ENCODE data around the gene MPDU1. TPM values are rescaled to one million over a fixed set of nuclear protein-coding genes. Genes with fewer than 3 reads are reported as not detected.

MPDU1 gene
- total RNA-seq, 1 donor, result 48.0 TPM

- Histone ChIP-seq H3K4me1 (ENCODE audit: insufficient read depth, low read length) (peaks cover 50% of the 10 kb centered on the region), H3K9me3 (ENCODE audit: low read depth, low read length) (no peaks in the 10 kb centered on the region), H3K27me3 (ENCODE audit: insufficient read depth, low read length) (no peaks in the 10 kb centered on the region), H3K4me3 (ENCODE audit: low read length) (peak overlapping the region; percentile 96)
Observed at GRCh38 chr17:7572588-7573323, 10.9 kb upstream of the MPDU1 start.

GRCh38 chr17:7573324-7574080 lies 10.2 kb upstream of the MPDU1 start:
- Histone ChIP-seq H3K4me3 (ENCODE audit: low read length) (peak overlapping the region; percentile 96), H3K4me1 (ENCODE audit: insufficient read depth, low read length) (peaks cover 57% of the 10 kb centered on the region), H3K27me3 (ENCODE audit: insufficient read depth, low read length) (no peaks in the 10 kb centered on the region), H3K9me3 (ENCODE audit: low read depth, low read length) (no peaks in the 10 kb centered on the region)

DNA sequence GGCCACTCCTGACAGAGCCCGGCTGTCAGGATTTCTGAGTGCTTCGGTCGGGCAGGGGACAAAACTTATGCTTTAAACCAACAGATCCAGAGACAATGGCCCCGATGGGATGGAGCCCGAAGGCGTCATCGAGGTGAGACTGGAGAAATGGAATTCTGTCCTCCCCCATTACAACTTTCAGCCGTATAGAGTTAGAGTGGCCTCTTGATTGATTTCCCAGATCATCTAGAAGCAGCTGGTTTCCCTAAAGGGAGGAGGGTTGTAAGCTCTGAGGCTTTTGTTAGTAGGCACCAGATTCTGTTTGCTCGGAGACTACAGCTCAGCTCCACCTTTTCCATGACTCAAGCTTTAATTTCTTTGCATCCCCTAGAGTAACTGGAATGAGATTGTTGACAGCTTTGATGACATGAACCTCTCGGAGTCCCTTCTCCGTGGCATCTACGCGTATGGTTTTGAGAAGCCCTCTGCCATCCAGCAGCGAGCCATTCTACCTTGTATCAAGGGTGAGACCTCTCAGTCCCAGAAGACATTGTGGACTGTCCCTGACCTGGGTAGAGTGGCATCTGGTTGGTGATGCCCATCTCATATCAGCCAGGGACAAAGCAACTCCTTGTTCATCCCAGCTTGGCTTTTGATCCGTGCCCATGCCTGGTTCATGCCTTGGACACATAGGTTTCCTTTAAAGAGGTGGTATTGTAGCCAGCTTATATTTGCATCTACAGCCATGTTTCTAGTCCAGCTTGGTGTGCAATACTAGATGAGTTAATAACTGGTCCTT lies 9.3 kb upstream of the MPDU1 start:
- no peaks in the 10 kb centered on the region for H3K9me3 ChIP-seq (ENCODE audit: low read depth, low read length)
- peaks cover 66% of the 10 kb centered on the region for H3K4me1 ChIP-seq (ENCODE audit: insufficient read depth, low read length)
- no peaks in the 10 kb centered on the region for H3K27me3 ChIP-seq (ENCODE audit: insufficient read depth, low read length)
- peak overlapping the region; percentile 96 for H3K4me3 ChIP-seq (ENCODE audit: low read length)

DNA sequence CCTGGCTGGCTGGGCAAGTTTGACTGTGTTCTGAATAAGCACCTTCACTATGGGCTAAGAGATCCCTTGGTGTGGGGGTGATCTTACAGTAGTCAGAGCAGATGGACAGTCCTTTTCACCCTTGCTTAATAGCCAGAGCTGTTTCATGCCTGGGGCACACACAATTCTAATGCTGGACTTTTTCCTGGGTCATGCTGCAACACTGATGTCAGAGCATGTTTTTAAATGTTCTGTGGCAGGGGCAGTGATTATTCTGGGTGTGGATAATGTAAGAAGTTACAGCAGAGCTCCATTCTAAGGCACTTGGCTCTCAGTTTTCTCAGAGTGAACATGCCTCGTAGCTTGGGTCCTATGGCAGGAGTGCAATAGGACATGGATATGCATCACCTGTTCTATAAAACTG lies 8.2 kb upstream of the MPDU1 start:
- Histone ChIP-seq H3K27me3 (ENCODE audit: insufficient read depth, low read length) (no peaks in the 10 kb centered on the region), H3K4me3 (ENCODE audit: low read length) (no peak overlapping the region), H3K9me3 (ENCODE audit: low read depth, low read length) (no peaks in the 10 kb centered on the region), H3K4me1 (ENCODE audit: insufficient read depth, low read length) (peaks cover 77% of the 10 kb centered on the region)

GRCh38 chr17:7575959-7576358 lies 7.7 kb upstream of the MPDU1 start:
- H3K9me3 ChIP-seq (ENCODE audit: low read depth, low read length), result no peaks in the 10 kb centered on the region
- H3K4me3 ChIP-seq (ENCODE audit: low read length), result no peak overlapping the region
- peaks cover 82% of the 10 kb centered on the region for H3K4me1 ChIP-seq (ENCODE audit: insufficient read depth, low read length)
- H3K27me3 ChIP-seq (ENCODE audit: insufficient read depth, low read length), result no peaks in the 10 kb centered on the region

GRCh38 chr17:7576432-7576937 lies 7.2 kb upstream of the MPDU1 start:
- no peaks in the 10 kb centered on the region for H3K27me3 ChIP-seq (ENCODE audit: insufficient read depth, low read length)
- no peaks in the 10 kb centered on the region for H3K9me3 ChIP-seq (ENCODE audit: low read depth, low read length)
- peaks cover 83% of the 10 kb centered on the region for H3K4me1 ChIP-seq (ENCODE audit: insufficient read depth, low read length)
- H3K4me3 ChIP-seq (ENCODE audit: low read length), result no peak overlapping the region

- no peak overlapping the region for H3K4me3 ChIP-seq (ENCODE audit: low read length)
- H3K4me1 ChIP-seq (ENCODE audit: insufficient read depth, low read length), result peaks cover 88% of the 10 kb centered on the region
- H3K27me3 ChIP-seq (ENCODE audit: insufficient read depth, low read length), result no peaks in the 10 kb centered on the region
- no peaks in the 10 kb centered on the region for H3K9me3 ChIP-seq (ENCODE audit: low read depth, low read length)
Observed at GRCh38 chr17:7577327-7578199, 6.1 kb upstream of the MPDU1 start.

GRCh38 chr17:7579001-7579833 lies 4.4 kb upstream of the MPDU1 start, which contains the start of gene CD68:
Gene CD68 (plus strand): TSS chr17:7579638. CDS start chr17:7579678, 40 bp downstream.
- H3K4me3 ChIP-seq (ENCODE audit: low read length), result peak within 1 kb of the TSS; percentile 49

GRCh38 chr17:7579834-7580603 lies 3.6 kb upstream of the MPDU1 start:
- Histone ChIP-seq H3K4me1 (ENCODE audit: insufficient read depth, low read length) (peaks cover 94% of the 10 kb centered on the region), H3K4me3 (ENCODE audit: low read length) (peak overlapping the region; percentile 49)

More at GRCh38 chr17:7579001-7579833, 4.4 kb upstream of the MPDU1 start, which contains the start of gene CD68:
- no peaks in the 10 kb centered on the region for H3K9me3 ChIP-seq (ENCODE audit: low read depth, low read length)
- H3K4me1 ChIP-seq (ENCODE audit: insufficient read depth, low read length), result peaks cover 94% of the 10 kb centered on the region
- H3K27me3 ChIP-seq (ENCODE audit: insufficient read depth, low read length), result no peaks in the 10 kb centered on the region

DNA sequence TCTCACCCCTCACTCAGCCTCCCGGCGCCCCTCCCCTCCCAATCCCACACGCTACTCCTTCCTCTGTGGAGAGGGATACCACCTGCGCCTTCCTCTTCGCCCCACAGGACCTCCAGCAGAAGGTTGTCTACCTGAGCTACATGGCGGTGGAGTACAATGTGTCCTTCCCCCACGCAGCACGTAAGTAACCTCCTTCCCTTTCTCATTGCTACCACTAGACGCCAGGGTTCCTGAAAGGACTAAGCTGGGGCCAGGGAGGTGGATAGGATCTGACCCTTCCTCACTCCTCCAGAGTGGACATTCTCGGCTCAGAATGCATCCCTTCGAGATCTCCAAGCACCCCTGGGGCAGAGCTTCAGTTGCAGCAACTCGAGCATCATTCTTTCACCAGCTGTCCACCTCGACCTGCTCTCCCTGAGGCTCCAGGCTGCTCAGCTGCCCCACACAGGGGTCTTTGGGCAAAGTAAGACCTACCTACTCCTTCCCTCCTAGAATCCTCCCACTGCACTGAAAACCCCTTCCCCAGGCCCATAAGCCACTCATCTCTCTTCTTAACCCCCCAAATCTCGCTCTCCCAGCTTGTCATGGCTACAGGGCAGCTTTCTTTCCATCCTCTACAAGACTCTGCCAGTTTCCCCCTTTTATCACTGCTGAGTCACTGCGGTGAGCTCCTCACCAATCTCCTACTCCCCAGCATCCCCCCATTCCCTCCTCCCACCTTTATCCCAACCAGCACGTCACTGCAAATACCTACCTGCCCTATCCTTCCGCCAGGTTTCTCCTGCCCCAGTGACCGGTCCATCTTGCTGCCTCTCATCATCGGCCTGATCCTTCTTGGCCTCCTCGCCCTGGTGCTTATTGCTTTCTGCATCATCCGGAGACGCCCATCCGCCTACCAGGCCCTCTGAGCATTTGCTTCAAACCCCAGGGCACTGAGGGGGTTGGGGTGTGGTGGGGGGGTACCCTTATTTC lies 2.8 kb upstream of the MPDU1 start:
- Histone ChIP-seq H3K9me3 (ENCODE audit: low read depth, low read length) (no peaks in the 10 kb centered on the region), H3K27me3 (ENCODE audit: insufficient read depth, low read length) (no peaks in the 10 kb centered on the region), H3K4me3 (ENCODE audit: low read length) (peak overlapping the region; percentile 49), H3K4me1 (ENCODE audit: insufficient read depth, low read length) (peaks cover 94% of the 10 kb centered on the region)

More at GRCh38 chr17:7579834-7580603, 3.6 kb upstream of the MPDU1 start:
- no peaks in the 10 kb centered on the region for H3K27me3 ChIP-seq (ENCODE audit: insufficient read depth, low read length)
- no peaks in the 10 kb centered on the region for H3K9me3 ChIP-seq (ENCODE audit: low read depth, low read length)

GRCh38 chr17:7582396-7583252 lies 1.0 kb upstream of the MPDU1 start:
- peaks cover 86% of the 10 kb centered on the region for H3K4me1 ChIP-seq (ENCODE audit: insufficient read depth, low read length)
- H3K4me3 ChIP-seq (ENCODE audit: low read length), result no peak overlapping the region
- no peaks in the 10 kb centered on the region for H3K27me3 ChIP-seq (ENCODE audit: insufficient read depth, low read length)
- no peaks in the 10 kb centered on the region for H3K9me3 ChIP-seq (ENCODE audit: low read depth, low read length)
